DMS79 (cell line): ENCODE results near the gene CCDC141.

Experiments used
- DNase-seq: peaks from one replicate; lab custom pipeline; 2025; lab: John Stamatoyannopoulos, UW

CCDC141 gene

GRCh38 chr2:178978667-178979066 is 71.3 kb downstream of the CCDC141 start:
- no peak for DNase-seq

- DNase-seq, result no peak
These were observed 73.6 kb downstream of the CCDC141 start for GRCh38 chr2:178976351-178976750.

DNA sequence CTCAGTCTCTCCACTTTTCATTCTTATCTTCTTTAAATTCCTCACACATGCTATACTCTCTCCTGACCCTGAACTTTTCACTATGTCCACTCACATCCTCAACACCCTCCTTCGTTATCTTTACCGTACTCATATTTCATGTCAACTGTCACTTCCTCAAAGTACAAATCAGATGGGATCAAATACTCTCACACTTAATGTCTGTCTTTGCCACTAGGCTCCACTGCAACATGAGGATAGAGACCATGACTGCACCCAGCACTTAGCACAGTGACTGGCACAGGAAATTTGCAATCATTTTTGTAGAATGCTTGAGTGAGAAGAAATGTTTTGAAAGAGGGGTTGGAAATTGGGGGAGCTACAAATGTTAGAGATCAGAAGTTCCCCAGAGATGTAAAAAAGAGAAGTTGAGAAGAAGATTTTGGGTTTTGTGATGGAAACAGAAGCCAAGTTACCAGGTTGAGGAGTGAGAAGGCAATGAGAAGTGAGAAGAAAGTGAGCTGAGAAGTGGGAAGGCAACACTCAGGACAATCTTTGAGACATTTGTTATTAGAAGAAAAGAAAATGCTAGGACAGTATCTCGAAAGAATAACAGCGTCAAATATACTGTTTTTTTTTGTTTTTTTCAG is 87.0 kb downstream of the CCDC141 start:
- no peak for DNase-seq

DNA sequence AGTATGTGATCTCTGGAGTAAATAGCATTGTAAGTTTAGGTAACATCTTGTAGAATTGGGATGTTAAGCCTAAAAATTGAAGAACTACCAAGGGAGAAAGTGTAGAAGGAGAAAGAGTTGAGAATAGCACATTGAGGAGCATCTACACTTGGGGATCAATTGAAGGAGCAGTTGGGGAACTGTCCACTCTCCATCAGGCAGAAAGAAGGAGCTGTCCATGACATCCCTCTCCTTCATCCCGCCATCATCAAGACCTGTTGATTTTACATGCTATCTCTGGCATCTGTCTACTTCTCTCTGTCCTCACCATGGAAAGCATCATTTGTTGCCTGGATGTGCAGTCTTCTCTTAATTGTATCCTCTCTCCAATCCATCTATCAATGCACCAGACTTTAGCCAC is 87.8 kb downstream of the CCDC141 start:
- DNase-seq, result no peak

- peak; percentile 12 for DNase-seq
These were observed 95.9 kb downstream of the CCDC141 start for GRCh38 chr2:178954049-178954448.

DNA sequence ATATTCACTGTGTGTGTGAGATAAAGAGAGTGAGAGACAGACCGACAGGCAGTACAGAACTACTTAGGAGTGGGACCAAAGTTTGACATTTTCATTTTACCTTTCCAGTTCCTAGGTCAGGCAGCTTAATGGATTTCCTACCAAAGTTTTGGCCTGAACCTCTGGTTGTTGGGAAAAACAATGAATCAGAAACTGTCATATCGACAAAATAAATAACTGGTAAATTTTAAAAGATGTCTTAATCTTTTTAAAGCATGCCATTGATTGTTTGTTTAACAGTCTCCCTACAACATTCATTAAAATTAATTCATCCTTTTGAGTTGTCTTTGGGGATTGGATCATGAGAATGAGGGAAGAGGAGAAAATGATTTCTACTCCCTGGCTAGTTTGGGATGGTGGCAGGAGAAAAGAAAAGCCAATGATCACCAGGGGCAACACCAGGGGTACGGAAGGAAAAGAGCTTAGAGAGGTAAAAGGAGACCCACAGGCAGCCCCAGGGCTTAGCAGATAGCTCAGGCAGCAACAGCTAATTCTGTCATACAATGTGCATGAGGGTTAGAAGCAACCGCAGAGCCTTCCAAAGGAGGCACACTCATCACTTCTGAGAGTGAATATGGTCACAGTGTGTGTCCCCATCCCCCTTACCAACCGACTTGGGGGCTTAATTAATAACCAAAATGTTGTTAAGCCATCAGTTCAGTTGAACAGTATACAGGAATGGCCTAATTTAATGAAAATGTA is 98.5 kb downstream of the CCDC141 start:
- no peak for DNase-seq

DNA sequence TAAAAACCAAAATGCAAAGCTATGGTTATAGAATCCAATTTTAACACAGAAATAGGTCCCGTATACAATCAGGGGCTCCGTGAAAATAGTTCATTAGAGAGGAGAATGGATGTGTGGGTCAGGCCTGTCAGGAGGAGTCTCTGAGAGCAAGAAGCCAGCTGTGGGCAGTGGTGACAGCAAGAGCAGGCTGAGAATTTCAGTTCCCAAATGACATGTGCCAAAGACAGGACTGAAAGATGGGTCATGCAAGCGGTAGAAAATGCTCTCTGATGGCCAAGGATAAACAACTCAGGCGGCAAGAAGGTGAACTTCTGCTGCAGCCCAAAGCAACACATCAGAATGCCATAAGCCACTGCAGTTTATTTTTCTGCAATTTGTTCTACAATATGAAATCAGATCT is 100.4 kb downstream of the CCDC141 start:
- DNase-seq, result no peak

DNA sequence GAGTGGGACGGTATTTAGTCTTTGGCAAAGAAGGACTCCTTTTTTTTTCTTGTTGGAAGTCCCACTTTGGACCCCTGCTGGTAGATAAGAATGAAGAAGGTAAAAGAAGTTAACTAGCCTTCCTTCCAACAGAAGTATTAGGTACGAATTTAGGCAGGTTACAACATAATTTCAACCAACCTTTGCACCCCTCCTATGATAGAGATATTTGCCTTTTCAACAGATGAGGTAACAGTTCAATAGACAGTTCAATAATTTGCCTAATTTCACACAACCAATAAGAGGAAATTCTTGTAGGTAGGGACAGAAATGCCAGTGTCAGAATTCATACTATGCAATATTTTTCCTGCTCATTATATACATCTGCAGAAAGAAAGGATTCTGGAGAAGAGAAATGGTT is 100.8 kb downstream of the CCDC141 start:
- DNase-seq, result no peak

DNA sequence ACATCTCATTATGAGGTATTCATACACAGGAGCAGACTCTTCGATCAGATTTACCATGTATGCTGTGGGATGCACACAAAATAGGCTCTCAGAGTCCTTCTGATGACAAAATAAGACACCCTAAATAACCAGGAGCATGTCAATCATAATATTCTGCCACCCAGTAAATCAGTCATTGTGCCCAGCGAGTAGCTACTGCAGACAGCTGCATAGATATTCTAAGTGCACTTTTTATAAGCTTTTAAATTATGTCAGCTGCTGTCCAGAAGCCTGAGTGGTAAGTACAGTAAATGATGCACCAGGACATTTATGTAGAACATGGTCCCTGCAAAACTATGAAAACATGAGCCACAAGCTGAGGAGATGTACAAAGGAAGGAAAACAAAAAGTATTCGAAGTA is 102.9 kb downstream of the CCDC141 start:
- no peak for DNase-seq

- no peak for DNase-seq
These were observed 103.4 kb downstream of the CCDC141 start for GRCh38 chr2:178946494-178946893.

DNA sequence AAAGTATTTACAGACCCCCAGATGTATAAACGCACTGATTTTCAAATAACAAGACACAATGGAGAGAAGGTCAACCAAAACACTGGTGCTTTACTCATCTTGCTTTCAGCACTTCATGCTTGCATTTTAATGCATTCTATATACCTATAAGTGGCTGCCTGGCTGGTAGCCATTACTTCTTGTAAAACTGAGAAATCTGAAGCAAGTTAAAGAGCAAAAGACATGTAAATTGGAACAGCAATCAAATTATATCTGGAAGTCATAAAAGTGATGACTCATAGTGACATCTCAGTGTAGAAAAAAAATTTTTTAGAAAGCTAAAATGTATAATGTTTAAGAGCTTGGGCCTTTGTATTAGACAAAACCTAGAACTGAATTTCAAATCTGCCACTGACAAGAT is 106.2 kb downstream of the CCDC141 start:
- DNase-seq, result no peak

- DNase-seq, result no peak
These were observed 115.4 kb downstream of the CCDC141 start for GRCh38 chr2:178934571-178934970.

DNA sequence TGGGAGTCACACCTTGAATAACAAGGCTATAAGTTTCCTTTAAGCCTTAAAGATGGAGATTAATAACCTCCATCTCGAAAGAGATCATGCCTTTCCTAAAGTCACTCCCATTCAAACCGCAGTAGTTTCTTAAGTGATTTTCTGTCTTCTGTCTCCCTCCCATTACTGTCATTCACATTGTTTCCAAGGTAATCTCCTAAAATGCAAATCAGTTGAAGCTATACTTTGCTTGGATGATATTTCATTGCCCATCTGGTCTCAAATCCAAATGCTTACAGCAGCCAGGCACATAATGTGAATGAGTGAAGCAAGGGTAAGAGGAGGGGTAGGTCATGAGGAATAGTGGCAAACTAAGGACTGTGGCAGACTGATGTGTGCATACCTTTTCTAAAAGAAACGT is 116.4 kb downstream of the CCDC141 start:
- DNase-seq, result no peak

DNA sequence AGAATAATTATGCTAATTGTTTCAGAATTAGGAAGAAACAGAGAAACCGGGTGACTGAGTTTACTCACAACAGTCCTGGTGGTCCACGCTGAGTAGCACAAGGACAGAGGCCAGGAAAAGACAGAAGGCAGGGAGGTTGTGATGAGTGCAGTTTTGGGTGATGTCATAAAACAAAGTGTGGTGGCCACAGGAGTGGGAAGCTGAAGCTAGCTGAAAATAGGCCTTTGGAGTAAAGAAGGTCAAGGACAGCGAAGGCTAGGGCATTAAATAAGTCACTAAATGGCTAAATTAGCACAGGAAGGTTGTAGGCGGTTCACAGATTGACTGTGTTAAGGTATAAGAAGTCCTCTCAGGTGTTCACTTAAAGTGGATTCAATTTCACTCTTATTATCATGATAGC is 121.9 kb downstream of the CCDC141 start:
- no peak for DNase-seq

GRCh38 chr2:178927173-178927572 is 122.8 kb downstream of the CCDC141 start:
- no peak for DNase-seq

- no peak for DNase-seq
These were observed 125.1 kb downstream of the CCDC141 start for GRCh38 chr2:178924817-178925216.

DNA sequence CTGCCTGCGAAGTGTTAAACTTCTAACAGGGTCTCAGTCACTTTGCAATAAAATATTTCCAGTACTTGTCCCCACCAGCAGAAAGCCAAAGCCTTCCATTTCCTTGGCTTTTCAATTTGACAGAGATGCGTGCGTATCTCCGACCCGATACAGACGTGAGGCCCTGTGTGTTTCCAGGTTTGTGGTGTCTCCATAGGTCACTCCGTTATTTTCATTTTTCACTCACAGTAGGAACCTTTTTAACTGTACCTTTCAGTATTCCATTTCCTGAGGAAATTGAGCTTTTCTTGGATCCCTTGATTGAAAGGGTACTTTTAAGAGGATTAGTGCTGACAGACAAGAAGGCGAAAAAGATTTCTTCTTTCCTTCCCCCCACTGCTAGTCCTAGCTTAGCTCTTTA is 126.4 kb downstream of the CCDC141 start:
- no peak for DNase-seq

DNA sequence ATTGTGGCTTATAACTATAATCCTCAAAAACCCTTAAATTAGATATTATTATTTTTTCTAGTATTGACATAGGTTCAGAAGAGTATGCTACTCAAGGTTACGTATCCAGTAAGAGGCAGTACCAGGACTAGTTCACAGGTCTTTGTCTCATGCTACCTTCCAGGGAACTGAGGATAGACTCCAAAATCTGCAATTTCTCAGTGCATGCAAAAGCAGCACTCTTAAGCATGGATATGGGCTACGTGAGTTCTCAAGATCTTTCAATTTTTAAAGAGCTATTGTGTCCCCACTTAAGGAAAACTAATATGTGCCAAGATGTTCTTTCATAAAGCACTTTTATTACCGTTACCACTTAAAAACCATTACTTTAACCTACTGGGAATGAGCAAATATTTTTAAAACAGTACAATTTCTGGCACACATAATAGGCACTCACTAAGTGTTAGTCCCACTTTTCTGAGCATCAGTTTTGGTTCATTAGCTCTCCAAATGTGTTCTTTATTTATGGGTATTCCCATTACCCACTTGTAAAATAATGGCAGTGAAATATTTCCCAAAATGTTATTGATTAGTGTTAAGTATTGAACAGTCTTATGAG is 128.9 kb downstream of the CCDC141 start:
- DNase-seq, result peak; percentile 98

- DNase-seq, result peak; percentile 89
These were observed 132.4 kb downstream of the CCDC141 start for GRCh38 chr2:178917555-178917954.

- no peak for DNase-seq
These were observed 134.3 kb downstream of the CCDC141 start for GRCh38 chr2:178915423-178916173.

- DNase-seq, result no peak
These were observed 135.6 kb downstream of the CCDC141 start for GRCh38 chr2:178914259-178914849.

DNA sequence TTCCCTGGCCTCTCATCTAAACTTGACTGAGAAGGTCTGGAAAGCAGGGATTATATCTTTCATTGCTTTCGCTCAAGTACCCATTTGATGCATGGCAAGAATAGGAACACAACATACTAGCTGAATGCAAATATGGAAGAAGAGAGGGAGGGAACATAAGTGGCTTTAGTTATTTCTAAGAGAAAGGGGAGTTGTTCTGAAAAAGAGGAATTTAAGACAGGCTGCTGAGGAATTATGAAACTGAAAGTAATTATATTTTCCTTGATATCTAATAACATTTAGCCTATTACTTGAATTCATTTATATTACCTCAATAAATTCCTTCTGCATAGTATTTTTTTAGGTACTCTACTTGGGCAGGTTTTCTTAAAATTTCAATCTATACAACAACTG is 136.9 kb downstream of the CCDC141 start:
- DNase-seq, result no peak
